GM23338 (cell line): ENCODE results near the gene CHMP5. TPM values are rescaled to one million over a fixed set of nuclear protein-coding genes. Genes with fewer than 3 reads are reported as not detected.

ENCODE experiments used
- ATAC-seq: fragments of 200-7000 bp; cut with Tn5 transposase; 3 replicates; pipeline ENCODE4 v1.9.1; 2020
- DNase-seq: peaks from one replicate; pipeline ENCODE4 v3.0.0-alpha.2; 2015; ENCODE audit warnings: low spot score
- H2AFZ ChIP-seq: fragments of 200-600 bp; sonication (generic); 2 replicates; pipeline ENCODE4 v1.8.0; 2016; ENCODE audit warnings: antibody characterized with exemption, mild to moderate bottlenecking, moderate library complexity
- H3F3A ChIP-seq: fragments of 200-600 bp; sonication (generic); replicated peaks from 2 replicates; pipeline ENCODE4 v1.8.0; 2017; ENCODE audit warnings: antibody characterized with exemption, mixed run types, low read depth
- H3K27ac ChIP-seq: fragments of 200-600 bp; sonication (generic); 2 replicates; pipeline ENCODE4 v1.6.1; 2016; ENCODE audit warnings: low read depth
- H3K27me3 ChIP-seq: fragments of 200-600 bp; sonication (generic); 2 replicates; pipeline ENCODE4 v1.8.0; 2016; ENCODE audit warnings: mild to moderate bottlenecking, mixed run types, moderate library complexity; ENCODE audit not compliant: insufficient read depth
- H3K36me3 ChIP-seq: fragments of 200-600 bp; sonication (generic); 2 replicates; pipeline ENCODE4 v1.8.0; 2016; ENCODE audit warnings: mild to moderate bottlenecking; ENCODE audit not compliant: insufficient read depth
- H3K4me1 ChIP-seq: fragments of 200-600 bp; sonication (generic); 2 replicates; pipeline ENCODE4 v1.8.0; 2016; ENCODE audit warnings: mild to moderate bottlenecking, moderate library complexity; ENCODE audit not compliant: insufficient read depth
- H3K4me2 ChIP-seq: fragments of 200-600 bp; sonication (generic); 2 replicates; pipeline ENCODE4 v1.7.1; 2017; ENCODE audit warnings: mixed run types
- H3K4me3 ChIP-seq: fragments of 200-600 bp; sonication (generic); 2 replicates; pipeline ENCODE4 v1.6.1; 2016; ENCODE audit warnings: mixed run types
- H3K79me2 ChIP-seq: fragments of 200-600 bp; sonication (generic); replicated peaks from 2 replicates; pipeline ENCODE4 v1.8.0; 2017; ENCODE audit warnings: mild to moderate bottlenecking; ENCODE audit not compliant: insufficient read depth
- H3K9me2 ChIP-seq: fragments of 200-600 bp; sonication (generic); 2 replicates; pipeline ENCODE4 v1.8.0; 2017; ENCODE audit not compliant: insufficient read depth
- H4K20me1 ChIP-seq: fragments of 200-600 bp; sonication (generic); replicated peaks from 2 replicates; pipeline ENCODE4 v1.8.0; 2017; ENCODE audit warnings: mild to moderate bottlenecking; ENCODE audit not compliant: insufficient read depth
- H3K27ac Mint-ChIP-seq: 2 replicates; pipeline ENCODE4 v1.8.0; 2020; ENCODE audit warnings: inconsistent platforms, mild to moderate bottlenecking, moderate library complexity, mixed read lengths
- H3K27me3 Mint-ChIP-seq: 3 replicates; pipeline ENCODE4 v1.8.0; 2022; ENCODE audit warnings: low read depth, mild to moderate bottlenecking, moderate library complexity, mixed read lengths, inconsistent platforms; ENCODE audit not compliant: insufficient read depth, poor library complexity
- H3K36me3 Mint-ChIP-seq: 3 replicates; pipeline ENCODE4 v1.8.0; 2021; ENCODE audit warnings: low read depth, mild to moderate bottlenecking, inconsistent platforms, moderate library complexity, mixed read lengths
- H3K4me1 Mint-ChIP-seq: 3 replicates; pipeline ENCODE4 v1.8.0; 2020; ENCODE audit warnings: mild to moderate bottlenecking, inconsistent platforms, mixed read lengths
- H3K4me3 Mint-ChIP-seq: 3 replicates; pipeline ENCODE4 v1.8.0; 2021; ENCODE audit warnings: moderate library complexity, mild to moderate bottlenecking, inconsistent platforms, mixed read lengths
- H3K9me3 Mint-ChIP-seq: 3 replicates; pipeline ENCODE4 v1.8.0; 2020; ENCODE audit warnings: moderate library complexity, mild to moderate bottlenecking, inconsistent platforms, mixed read lengths
- CREB1 ChIP-seq: fragments of 250-450 bp; sonication (Bioruptor Pico); IDR thresholded peaks from 2 replicates; pipeline ENCODE4 v1.5.0; 2020; ENCODE audit warnings: low read depth, mild to moderate bottlenecking, moderate library complexity
- CTCF ChIP-seq, 2 experiments: fragments of 200-600 bp in 1 of 2; sonication (generic) in 1 of 2; conservative IDR thresholded peaks; 2 replicates each; pipeline versions ENCODE4 v1.5.1 to v1.6.1; 2016 to 2017; ENCODE audit warnings: antibody characterized with exemption in 2 of 2, low read depth in 2 of 2, mild to moderate bottlenecking in 2 of 2, moderate library complexity in 1 of 2
- ETS1 ChIP-seq: IDR thresholded peaks from 2 replicates; pipeline ENCODE4 v1.6.1; 2016; ENCODE audit warnings: antibody characterized with exemption
- JUNB ChIP-seq: IDR thresholded peaks from one replicate; pipeline ENCODE4 v1.6.1; 2016; ENCODE audit warnings: antibody characterized with exemption; ENCODE audit not compliant: unreplicated experiment
- POLR2AphosphoS5 ChIP-seq: IDR thresholded peaks from 2 replicates; pipeline ENCODE4 v1.6.1; 2016; ENCODE audit warnings: antibody characterized with exemption, low read depth
- REST ChIP-seq: IDR thresholded peaks from one replicate; pipeline ENCODE4 v1.6.1; 2018; ENCODE audit warnings: antibody characterized with exemption; ENCODE audit not compliant: unreplicated experiment
- STAT1 ChIP-seq: IDR thresholded peaks from one replicate; pipeline ENCODE4 v1.6.1; 2016; ENCODE audit warnings: antibody characterized with exemption; ENCODE audit not compliant: unreplicated experiment
- ZNF114 ChIP-seq: fragments of 250-450 bp; sonication (Bioruptor Pico); IDR thresholded peaks from 2 replicates; pipeline ENCODE4 v1.5.0; 2020; ENCODE audit warnings: mild to moderate bottlenecking, moderate library complexity
- ZNF462 ChIP-seq: fragments of 250-450 bp; sonication (Bioruptor Pico); IDR thresholded peaks from 2 replicates; pipeline ENCODE4 v1.5.0; 2020; ENCODE audit warnings: mild to moderate bottlenecking, moderate library complexity
- polyA plus RNA-seq: library from polyadenylated mRNA; unstranded; fragments of >200 nt; fragmentation: Nextera tagmentation; extraction: Ambion mirVana; gene quantifications from 2 replicates; pipeline ENCODE4 v1.2.1, GENCODE V29; 2016
- total RNA-seq: library from RNA; depleted of rRNA; stranded (reverse); fragments of >200 nt; shearing (Covaris generic); gene quantifications from 2 replicates; pipeline ENCODE4 v1.2.3, GENCODE V29; 2014

CHMP5 gene
- total and polyA plus RNA-seq, 2 experiments from 2014 or later = 30.9 to 77.8 TPM

GRCh38 chr9:33239921-33240320 lies 24.9 kb upstream of the CHMP5 start, which contains the start of gene SPINK4:
SPINK4 (plus strand) TSS chr9:33240167; CDS start chr9:33240209, 42 bp downstream.
- Histone ChIP-seq H3K9me2 (no peaks in the 10 kb centered on the region), H3K79me2 (no peaks in the 10 kb centered on the region), H4K20me1 (no peaks in the 10 kb centered on the region), H3K4me1 (no peaks in the 10 kb centered on the region), H2AFZ (no peak within 1 kb of the TSS), H3F3A (no peaks in the 10 kb centered on the region), H3K4me2 (no peak within 1 kb of the TSS), H3K4me3 (no peak within 1 kb of the TSS), H3K27me3 (no peaks in the 10 kb centered on the region), H3K27ac (no peak within 1 kb of the TSS), H3K36me3 (no peaks in the 10 kb centered on the region)
- Mint-ChIP-seq H3K4me1 (no peaks in the 10 kb centered on the region), H3K9me3 (no peaks in the 10 kb centered on the region; the same call in 2 of the 3 replicates), H3K27me3 (peaks cover 3% of the 10 kb centered on the region), H3K36me3 (no peaks in the 10 kb centered on the region), H3K27ac (no peak within 1 kb of the TSS), H3K4me3 (no peak within 1 kb of the TSS)
- ATAC-seq = no peak
- no peak for DNase-seq
- TF ChIP-seq REST = no peak
- TF ChIP-seq CREB1 (CRISPR knock-in tag) = no peak
- TF ChIP-seq ETS1 = no peak

- H3K4me1 Mint-ChIP-seq = no peaks in the 10 kb centered on the region
- H4K20me1 ChIP-seq = no peaks in the 10 kb centered on the region
- DNase-seq (no peak), ATAC-seq (no peak)
- H3K4me2 ChIP-seq = no peak overlapping the region
- H3K27me3 Mint-ChIP-seq = peaks cover 5% of the 10 kb centered on the region
- H3K27ac ChIP-seq = no peak overlapping the region
- H2AFZ ChIP-seq = no peak overlapping the region
- no peak overlapping the region for H3K4me3 ChIP-seq
- H3K36me3 Mint-ChIP-seq = no peaks in the 10 kb centered on the region
- no peaks in the 10 kb centered on the region for H3K9me2 ChIP-seq
- no peaks in the 10 kb centered on the region; the same call in 2 of the 3 replicates for H3K9me3 Mint-ChIP-seq
- no peaks in the 10 kb centered on the region for H3F3A ChIP-seq
- H3K36me3 ChIP-seq = no peaks in the 10 kb centered on the region
- no peaks in the 10 kb centered on the region for H3K4me1 ChIP-seq
- no peaks in the 10 kb centered on the region for H3K79me2 ChIP-seq
- H3K27me3 ChIP-seq = no peaks in the 10 kb centered on the region
- no peak overlapping the region for H3K27ac Mint-ChIP-seq
- H3K4me3 Mint-ChIP-seq = no peak overlapping the region
- TF ChIP-seq STAT1 (no peak), ZNF462 (CRISPR knock-in tag) (no peak), JUNB (no peak), ZNF114 (CRISPR knock-in tag) (no peak), CTCF (conservative IDR thresholded peaks at IDR 0.05; ENCODE audit: low read depth in 2 of 2) (no peak), POLR2AphosphoS5 (no peak)
Measured at GRCh38 chr9:33241298-33241697, 23.6 kb upstream of the CHMP5 start.
